ENCODE measurements around the gene C1QTNF9.

GRCh38 chr13:24338721-24339120 is 29.3 kb downstream of the C1QTNF9 start:
- TF ChIP-seq YY1 (IDR thresholded peaks at IDR 0.05; ENCODE audit: insufficient read depth, insufficient read length), result no peak
- TF ChIP-seq ZNF274 (IDR thresholded peaks at IDR 0.05; ENCODE audit: low read depth, low read length), result no peak
